HG02885 (cell line): ENCODE measurements around the gene ERRFI1.
"Not testable (repeated sequence)": the region's sequence is repeated elsewhere in the genome, so short reads cannot be mapped to it uniquely, and the experiment has no call there.

Experiments used
- ATAC-seq: cut with Tn5 transposase; IDR thresholded peaks from one replicate; pipeline ENCODE4 v1.9.1; 2021; ENCODE audit warnings: mild to moderate bottlenecking; ENCODE audit not compliant: unreplicated experiment, poor library complexity

Gene ERRFI1

GRCh38 chr1:7975212-7975865 is 50.8 kb downstream of the ERRFI1 start:
- ATAC-seq = no peak

GRCh38 chr1:7973086-7973485 is 53.0 kb downstream of the ERRFI1 start:
- no peak for ATAC-seq

- ATAC-seq = no peak
Observed at GRCh38 chr1:7972285-7972684, 53.8 kb downstream of the ERRFI1 start.

GRCh38 chr1:7971024-7971423 is 55.1 kb downstream of the ERRFI1 start:
- no peak for ATAC-seq

- no peak for ATAC-seq
Observed at GRCh38 chr1:7970246-7970645, 55.9 kb downstream of the ERRFI1 start.

- ATAC-seq = no peak
Observed at GRCh38 chr1:7967651-7968050, 58.5 kb downstream of the ERRFI1 start.

- no peak for ATAC-seq
Observed at GRCh38 chr1:7967196-7967595, 58.9 kb downstream of the ERRFI1 start.

- ATAC-seq = no peak
Observed at GRCh38 chr1:7964476-7964875, 61.6 kb downstream of the ERRFI1 start.

GRCh38 chr1:7963841-7964240 is 62.3 kb downstream of the ERRFI1 start:
- not testable (repeated sequence) for ATAC-seq

- ATAC-seq = not testable (repeated sequence)
Observed at GRCh38 chr1:7963378-7963730, 62.8 kb downstream of the ERRFI1 start.

- ATAC-seq = no peak
Observed at GRCh38 chr1:7962636-7963377, 63.3 kb downstream of the ERRFI1 start.

- peak; percentile 1 for ATAC-seq
Observed at GRCh38 chr1:7962014-7962335, 64.1 kb downstream of the ERRFI1 start.
